GM23338 (cell line): ENCODE measurements around the gene FAF1. TPM values are rescaled to one million over a fixed set of nuclear protein-coding genes. Genes with fewer than 3 reads are reported as not detected.

Experiments
- ATAC-seq: fragments of 200-7000 bp; cut with Tn5 transposase; 3 replicates; pipeline ENCODE4 v1.9.1; 2020
- DNase-seq: peaks from one replicate; pipeline ENCODE4 v3.0.0-alpha.2; 2015; ENCODE audit warnings: low spot score
- H2AFZ ChIP-seq: fragments of 200-600 bp; sonication (generic); 2 replicates; pipeline ENCODE4 v1.8.0; 2016; ENCODE audit warnings: antibody characterized with exemption, mild to moderate bottlenecking, moderate library complexity
- H3F3A ChIP-seq: fragments of 200-600 bp; sonication (generic); replicated peaks from 2 replicates; pipeline ENCODE4 v1.8.0; 2017; ENCODE audit warnings: antibody characterized with exemption, mixed run types, low read depth
- H3K27ac ChIP-seq: fragments of 200-600 bp; sonication (generic); 2 replicates; pipeline ENCODE4 v1.6.1; 2016; ENCODE audit warnings: low read depth
- H3K27me3 ChIP-seq: fragments of 200-600 bp; sonication (generic); 2 replicates; pipeline ENCODE4 v1.8.0; 2016; ENCODE audit warnings: mild to moderate bottlenecking, mixed run types, moderate library complexity; ENCODE audit not compliant: insufficient read depth
- H3K36me3 ChIP-seq: fragments of 200-600 bp; sonication (generic); 2 replicates; pipeline ENCODE4 v1.8.0; 2016; ENCODE audit warnings: mild to moderate bottlenecking; ENCODE audit not compliant: insufficient read depth
- H3K4me1 ChIP-seq: fragments of 200-600 bp; sonication (generic); 2 replicates; pipeline ENCODE4 v1.8.0; 2016; ENCODE audit warnings: mild to moderate bottlenecking, moderate library complexity; ENCODE audit not compliant: insufficient read depth
- H3K4me2 ChIP-seq: fragments of 200-600 bp; sonication (generic); 2 replicates; pipeline ENCODE4 v1.7.1; 2017; ENCODE audit warnings: mixed run types
- H3K4me3 ChIP-seq: fragments of 200-600 bp; sonication (generic); 2 replicates; pipeline ENCODE4 v1.6.1; 2016; ENCODE audit warnings: mixed run types
- H3K79me2 ChIP-seq: fragments of 200-600 bp; sonication (generic); replicated peaks from 2 replicates; pipeline ENCODE4 v1.8.0; 2017; ENCODE audit warnings: mild to moderate bottlenecking; ENCODE audit not compliant: insufficient read depth
- H3K9me2 ChIP-seq: fragments of 200-600 bp; sonication (generic); 2 replicates; pipeline ENCODE4 v1.8.0; 2017; ENCODE audit not compliant: insufficient read depth
- H4K20me1 ChIP-seq: fragments of 200-600 bp; sonication (generic); replicated peaks from 2 replicates; pipeline ENCODE4 v1.8.0; 2017; ENCODE audit warnings: mild to moderate bottlenecking; ENCODE audit not compliant: insufficient read depth
- H3K27ac Mint-ChIP-seq: 2 replicates; pipeline ENCODE4 v1.8.0; 2020; ENCODE audit warnings: inconsistent platforms, mild to moderate bottlenecking, moderate library complexity, mixed read lengths
- H3K27me3 Mint-ChIP-seq: 3 replicates; pipeline ENCODE4 v1.8.0; 2022; ENCODE audit warnings: low read depth, mild to moderate bottlenecking, moderate library complexity, mixed read lengths, inconsistent platforms; ENCODE audit not compliant: insufficient read depth, poor library complexity
- H3K36me3 Mint-ChIP-seq: 3 replicates; pipeline ENCODE4 v1.8.0; 2021; ENCODE audit warnings: low read depth, mild to moderate bottlenecking, inconsistent platforms, moderate library complexity, mixed read lengths
- H3K4me1 Mint-ChIP-seq: 3 replicates; pipeline ENCODE4 v1.8.0; 2020; ENCODE audit warnings: mild to moderate bottlenecking, inconsistent platforms, mixed read lengths
- H3K4me3 Mint-ChIP-seq: 3 replicates; pipeline ENCODE4 v1.8.0; 2021; ENCODE audit warnings: moderate library complexity, mild to moderate bottlenecking, inconsistent platforms, mixed read lengths
- H3K9me3 Mint-ChIP-seq: 3 replicates; pipeline ENCODE4 v1.8.0; 2020; ENCODE audit warnings: moderate library complexity, mild to moderate bottlenecking, inconsistent platforms, mixed read lengths
- EZH2phosphoT487 ChIP-seq: fragments of 200-600 bp; sonication (generic); IDR thresholded peaks from one replicate; pipeline ENCODE4 v1.8.1; 2018; ENCODE audit warnings: antibody characterized with exemption; ENCODE audit not compliant: unreplicated experiment
- ZNF114 ChIP-seq: fragments of 250-450 bp; sonication (Bioruptor Pico); IDR thresholded peaks from 2 replicates; pipeline ENCODE4 v1.5.0; 2020; ENCODE audit warnings: mild to moderate bottlenecking, moderate library complexity
- ZNF462 ChIP-seq: fragments of 250-450 bp; sonication (Bioruptor Pico); IDR thresholded peaks from 2 replicates; pipeline ENCODE4 v1.5.0; 2020; ENCODE audit warnings: mild to moderate bottlenecking, moderate library complexity
- polyA plus RNA-seq: library from polyadenylated mRNA; unstranded; fragments of >200 nt; fragmentation: Nextera tagmentation; extraction: Ambion mirVana; gene quantifications from 2 replicates; pipeline ENCODE4 v1.2.1, GENCODE V29; 2016
- total RNA-seq: library from RNA; depleted of rRNA; stranded (reverse); fragments of >200 nt; shearing (Covaris generic); gene quantifications from 2 replicates; pipeline ENCODE4 v1.2.3, GENCODE V29; 2014
- TF ChIP-seq, protein P1 (sequence below), 2 experiments: fragments of 200-600 bp in 1 of 2; sonication (generic) in 1 of 2; conservative IDR thresholded peaks; 2 replicates each; pipeline versions ENCODE4 v1.5.1 to v1.6.1; 2016 to 2017; ENCODE audit warnings: antibody characterized with exemption in 2 of 2, low read depth in 2 of 2, mild to moderate bottlenecking in 2 of 2, moderate library complexity in 1 of 2

FAF1 gene
- total and polyA plus RNA-seq, 2 experiments from 2014 or later, result 24.1 to 53.2 TPM

- TF ChIP-seq ZNF462 (CRISPR knock-in tag), result no peak
- no peak for TF ChIP-seq ZNF114
- no peak for TF ChIP-seq EZH2phosphoT487
Measured at GRCh38 chr1:50609508-50609907, 350.6 kb downstream of the FAF1 start (continued).

DNA sequence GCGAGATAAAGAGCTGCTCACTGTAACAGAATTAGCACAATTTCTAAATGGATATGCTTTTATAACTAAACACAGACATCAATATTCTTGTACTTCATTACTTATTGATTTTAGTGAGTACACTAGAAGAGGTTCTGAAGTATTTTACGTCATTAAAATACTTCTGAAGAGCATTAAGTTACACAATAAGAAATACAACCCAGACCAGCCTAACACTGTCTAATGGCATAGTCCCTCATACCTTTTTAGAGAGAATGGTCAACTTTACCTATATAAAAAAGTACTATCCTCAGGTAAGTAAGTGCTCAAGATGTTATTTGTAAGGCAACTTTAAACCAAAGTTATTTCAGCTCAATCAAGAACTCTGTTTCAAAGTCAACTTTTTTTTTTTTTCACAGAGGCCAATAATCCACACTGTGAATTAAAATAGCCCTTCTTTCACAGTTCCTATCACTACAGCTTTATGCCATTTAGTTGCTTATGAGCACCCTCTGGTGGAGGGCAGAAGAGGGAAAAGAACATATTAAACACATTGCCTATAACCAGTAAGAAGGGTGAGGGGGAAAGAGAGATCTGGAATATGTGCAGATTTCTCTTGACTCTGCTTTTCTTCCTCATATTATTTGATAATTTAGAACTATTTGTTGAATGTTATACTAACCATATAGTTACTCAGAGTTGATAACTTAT, 354.7 kb downstream of the FAF1 start:
- Histone ChIP-seq H3K27me3 (no peaks in the 10 kb centered on the region), H3K4me3 (no peak overlapping the region), H3K36me3 (no peaks in the 10 kb centered on the region), H2AFZ (no peak overlapping the region), H3K4me2 (no peak overlapping the region), H3K9me2 (no peaks in the 10 kb centered on the region), H3K27ac (no peak overlapping the region), H4K20me1 (no peaks in the 10 kb centered on the region), H3K79me2 (no peaks in the 10 kb centered on the region), H3F3A (no peaks in the 10 kb centered on the region), H3K4me1 (no peaks in the 10 kb centered on the region)
- Mint-ChIP-seq H3K36me3 (no peaks in the 10 kb centered on the region), H3K9me3 (no peaks in the 10 kb centered on the region), H3K27ac (no peak overlapping the region), H3K4me3 (no peak overlapping the region), H3K4me1 (no peaks in the 10 kb centered on the region; the same call in 1 of the 3 replicates), H3K27me3 (no peaks in the 10 kb centered on the region)
- TF ChIP-seq, protein P1, sequence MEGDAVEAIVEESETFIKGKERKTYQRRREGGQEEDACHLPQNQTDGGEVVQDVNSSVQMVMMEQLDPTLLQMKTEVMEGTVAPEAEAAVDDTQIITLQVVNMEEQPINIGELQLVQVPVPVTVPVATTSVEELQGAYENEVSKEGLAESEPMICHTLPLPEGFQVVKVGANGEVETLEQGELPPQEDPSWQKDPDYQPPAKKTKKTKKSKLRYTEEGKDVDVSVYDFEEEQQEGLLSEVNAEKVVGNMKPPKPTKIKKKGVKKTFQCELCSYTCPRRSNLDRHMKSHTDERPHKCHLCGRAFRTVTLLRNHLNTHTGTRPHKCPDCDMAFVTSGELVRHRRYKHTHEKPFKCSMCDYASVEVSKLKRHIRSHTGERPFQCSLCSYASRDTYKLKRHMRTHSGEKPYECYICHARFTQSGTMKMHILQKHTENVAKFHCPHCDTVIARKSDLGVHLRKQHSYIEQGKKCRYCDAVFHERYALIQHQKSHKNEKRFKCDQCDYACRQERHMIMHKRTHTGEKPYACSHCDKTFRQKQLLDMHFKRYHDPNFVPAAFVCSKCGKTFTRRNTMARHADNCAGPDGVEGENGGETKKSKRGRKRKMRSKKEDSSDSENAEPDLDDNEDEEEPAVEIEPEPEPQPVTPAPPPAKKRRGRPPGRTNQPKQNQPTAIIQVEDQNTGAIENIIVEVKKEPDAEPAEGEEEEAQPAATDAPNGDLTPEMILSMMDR (conservative IDR thresholded peaks at IDR 0.05; ENCODE audit: low read depth in 2 of 2), result peak; percentile 82 to 84
- TF ChIP-seq ZNF462 (CRISPR knock-in tag), result no peak
- DNase-seq, result peak; percentile 69
- peak; percentile 88 for ATAC-seq
